Measurements from ENCODE around the gene ZNF283. TPM values are rescaled to one million over a fixed set of nuclear protein-coding genes. Genes with fewer than 3 reads are reported as not detected.

Gene ZNF283
- total and polyA plus RNA-seq, 9 of the 15 experiments (the other 6 are each of a cell fraction or from before 2014, with no cell fraction given), result 6.0 to 19.5 (median 9.8) TPM

GRCh38 chr19:43790587-43790986, 36.5 kb upstream of the ZNF283 start (continued):
- no peak for TF ChIP-seq FOXO4 (CRISPR knock-in tag; IDR thresholded peaks at IDR 0.05)
- TF ChIP-seq IRF2 (CRISPR knock-in tag; IDR thresholded peaks at IDR 0.05), result no peak

- no peak overlapping the region for H3K27ac ChIP-seq (ENCODE audit: extremely low read depth, low read depth, low read length)
- in situ Hi-C loops (cut with MboI), result no loop called here
- H3K9ac ChIP-seq (ENCODE audit: insufficient read depth in 1 of 2, low read depth in 2 of 2, low read length in 2 of 2), result no peak overlapping the region
- no peak overlapping the region for H3K4me3 ChIP-seq
- H3K4me1 ChIP-seq (replicated peaks in 1 of 2; ENCODE audit: control insufficient read depth in 2 of 2, insufficient read depth in 2 of 2, low read length in 2 of 2), result peaks cover 0 to 19% of the 10 kb centered on the region in 2 experiments; a peak in 4 of 5 replicates
- peaks cover 6 to 18% of the 10 kb centered on the region in 2 experiments; a peak in 3 of 5 replicates for H3K27me3 ChIP-seq (ENCODE audit: control insufficient read depth in 2 of 2, insufficient read depth in 2 of 2, low read length in 2 of 2)
- no peak overlapping the region for H2AFZ ChIP-seq (ENCODE audit: low read depth, low read length)
- ATAC-seq (no peak), DNase-seq (ENCODE audit: extremely low read depth in 1 of 4, low spot score in 3 of 4) (no peak), FAIRE-seq (no peak)
- no peaks in the 10 kb centered on the region for H3K36me3 ChIP-seq (ENCODE audit: control insufficient read depth, insufficient read depth, low read length)
- intact Hi-C loops (cut with micrococcal nuclease), result no loop called here
- H4K20me1 ChIP-seq (replicated peaks; ENCODE audit: control insufficient read depth, insufficient read depth, low read length), result no peaks in the 10 kb centered on the region; the same call in 1 of the 2 replicates
- no peaks in the 10 kb centered on the region for H3K79me2 ChIP-seq (ENCODE audit: control insufficient read depth, insufficient read depth, low read length)
- no TSS peak for BruUV-seq (replicated peaks)
- no peak overlapping the region for H3K4me2 ChIP-seq (ENCODE audit: insufficient read depth, low read length)
- no peaks in the 10 kb centered on the region for H3K9me1 ChIP-seq (ENCODE audit: control insufficient read depth, insufficient read depth, low read length)
- POLR2A ChIA-PET, result interaction anchor here (1.1 kb wide), 3 partner anchors 8 to 186 kb away, joined by 3 to 4 read pairs (median 3); partner anchors contain the start of gene SMG9
- CTCF ChIA-PET (ENCODE audit: low intra/inter-chr PET ratio), result no interaction called here
- 3% methylated on average over 6 of the region's 6 CpGs for WGBS (ENCODE audit: insufficient coverage, low coverage, missing lambda C conversion rate)
- no peaks in the 10 kb centered on the region for H3K9me3 ChIP-seq (replicated peaks; ENCODE audit: control insufficient read depth, insufficient read depth, low read depth, low read length)
- TF ChIP-seq PRDM10 (IDR thresholded peaks at IDR 0.05; ENCODE audit: partially characterized antibody) (no peak), TFAM (CRISPR knock-in tag; conservative IDR thresholded peaks at IDR 0.05) (no peak), MYC (IDR thresholded peaks at IDR 0.05; ENCODE audit: low read depth, low read length) (no peak), MYC (CRISPR knock-in tag; IDR thresholded peaks at IDR 0.05; ENCODE audit: borderline replicate concordance, low read depth) (no peak), KHSRP (IDR thresholded peaks at IDR 0.05) (no peak), ZBTB8A (IDR thresholded peaks at IDR 0.05; ENCODE audit: partially characterized antibody) (no peak), RAD21 (CRISPR knock-in tag; conservative IDR thresholded peaks at IDR 0.05 in 1 of 2, IDR thresholded peaks at IDR 0.05 in 1 of 2) (no peak), RBM25 (IDR thresholded peaks at IDR 0.05; ENCODE audit: low read depth, low read length, severe bottlenecking) (no peak), ZMIZ1 (IDR thresholded peaks at IDR 0.05; ENCODE audit: low read depth in 2 of 2, low read length in 2 of 2) (no peak), ZNF274 (IDR thresholded peaks at IDR 0.05; ENCODE audit: borderline replicate concordance, low read depth, low read length) (no peak)
These were observed 30.0 kb upstream of the ZNF283 start for GRCh38 chr19:43797118-43797517.

All from K562 (cell line).